M059J (cell line): ENCODE results near the gene CERS6. TPM values are rescaled to one million over a fixed set of nuclear protein-coding genes. Genes with fewer than 3 reads are reported as not detected.

Source experiments
- DNase-seq: peaks from one replicate; pipeline ENCODE4 v3.0.0-alpha.2; 2012; ENCODE audit warnings: low read depth
- total RNA-seq: library from RNA; depleted of rRNA; stranded (reverse); fragments of >200 nt; shearing (Covaris generic); gene quantifications from 2 replicates; pipeline ENCODE4 v1.2.3, GENCODE V29; 2014

CERS6 gene
- total RNA-seq, 1 experiment from 2014 or later = 22.8 TPM

GRCh38 chr2:168567836-168568235 is 111.8 kb downstream of the CERS6 start:
- DNase-seq = no peak

- DNase-seq = no peak
Measured at GRCh38 chr2:168568476-168569267, 112.6 kb downstream of the CERS6 start.

- no peak for DNase-seq
Measured at GRCh38 chr2:168571061-168571460, 115.0 kb downstream of the CERS6 start.

GRCh38 chr2:168573128-168573903 is 117.2 kb downstream of the CERS6 start:
- DNase-seq = peak; percentile 7

GRCh38 chr2:168574856-168575630 is 119.0 kb downstream of the CERS6 start:
- DNase-seq = peak; percentile 19

- no peak for DNase-seq
Measured at GRCh38 chr2:168577885-168578284, 121.8 kb downstream of the CERS6 start.

- peak; percentile 42 for DNase-seq
Measured at GRCh38 chr2:168583064-168583709, 127.1 kb downstream of the CERS6 start.

GRCh38 chr2:168583710-168584521 is 127.8 kb downstream of the CERS6 start:
- peak; percentile 47 for DNase-seq

- DNase-seq = no peak
Measured at GRCh38 chr2:168584911-168585310, 128.8 kb downstream of the CERS6 start.

- no peak for DNase-seq
Measured at GRCh38 chr2:168585700-168586099, 129.6 kb downstream of the CERS6 start.

GRCh38 chr2:168587307-168587706 is 131.2 kb downstream of the CERS6 start:
- DNase-seq = no peak

GRCh38 chr2:168589236-168590211 is 133.5 kb downstream of the CERS6 start:
- DNase-seq = no peak

- no peak for DNase-seq
Measured at GRCh38 chr2:168592181-168592831, 136.2 kb downstream of the CERS6 start.

GRCh38 chr2:168593713-168594112 is 137.6 kb downstream of the CERS6 start:
- DNase-seq = no peak

- DNase-seq = no peak
Measured at GRCh38 chr2:168594778-168595177, 138.7 kb downstream of the CERS6 start.

GRCh38 chr2:168596881-168597655 is 141.0 kb downstream of the CERS6 start:
- peak; percentile 19 for DNase-seq

GRCh38 chr2:168599738-168600137 is 143.7 kb downstream of the CERS6 start:
- DNase-seq = peak; percentile 42

- no peak for DNase-seq
Measured at GRCh38 chr2:168600949-168601348, 144.9 kb downstream of the CERS6 start.
